GM12878 (cell line): ENCODE results near the gene LSM14A. TPM values are rescaled to one million over a fixed set of nuclear protein-coding genes. Genes with fewer than 3 reads are reported as not detected.
A peak's percentile ranks its signal among the peaks of the same experiment; 100 is the strongest.
"Not testable (repeated sequence)": the region's sequence is repeated elsewhere in the genome, so short reads cannot be mapped to it uniquely, and the experiment has no call there.

Experiments used
- ATAC-seq: fragments of 200-7000 bp; cut with Tn5 transposase; 3 replicates; pipeline ENCODE4 v1.9.1; 2020; ENCODE audit warnings: mild to moderate bottlenecking, moderate library complexity
- BruUV-seq: library from RNA; stranded (reverse); fragments of 400-500 nt; replicated peaks from 2 replicates; lab custom pipeline; 2021; lab: Mats Ljungman, UMichigan
- CTCF ChIA-PET: fragments of 300-600 bp; sonication (Branson Sonifier 250); formaldehyde crosslinking; extraction: SDS; loops from one replicate; lab custom pipeline; 2021; ENCODE audit warnings: inconsistent platforms; lab: Yijun Ruan, JAX
- POLR2A ChIA-PET: fragments of 350-600 bp; formaldehyde crosslinking; extraction: SDS; loops from one replicate; lab custom pipeline; 2021; ENCODE audit warnings: inconsistent platforms; lab: Charles Lee
- RAD21 ChIA-PET: fragments of 300-600 bp; sonication (Branson Sonifier 250); formaldehyde crosslinking; loops from one replicate; lab custom pipeline; 2023; ENCODE audit warnings: antibody characterized with exemption; ENCODE audit not compliant: unreplicated experiment; lab: Charles Lee
- SMC1A ChIA-PET: fragments of 300-600 bp; sonication (Branson Sonifier 250); formaldehyde crosslinking; loops from one replicate; lab custom pipeline; 2023; ENCODE audit not compliant: unreplicated experiment, uncharacterized antibody; lab: Charles Lee
- DNase-seq: peaks from one replicate; pipeline ENCODE4 v3.0.0-alpha.2; 2011; ENCODE audit warnings: low read depth, low spot score
- FAIRE-seq: peaks from 3 replicates; lab custom pipeline; 2011; peaks lifted over from hg19 to GRCh38; lab: Jason Lieb, UNC
- H2AFZ ChIP-seq: 2 replicates; pipeline ENCODE4 v1.6.0; 2011; ENCODE audit warnings: low read depth, low read length, control low read depth; ENCODE audit not compliant: control insufficient read depth
- H3K27ac ChIP-seq: 2 replicates; pipeline ENCODE4 v1.5.1; 2011; ENCODE audit warnings: control low read depth; ENCODE audit not compliant: control insufficient read depth, insufficient read depth
- H3K27me3 ChIP-seq, 2 experiments: replicated peaks in 1 of 2; 2 replicates each; pipeline versions ENCODE4 v1.6.0 to v1.6.1; 2011; ENCODE audit warnings: low read length in 1 of 2; ENCODE audit not compliant: control insufficient read depth in 2 of 2, insufficient read depth in 2 of 2
- H3K36me3 ChIP-seq, 2 experiments: 2 replicates each; pipeline ENCODE4 v1.5.1; 2011; ENCODE audit warnings: low read length in 1 of 2; ENCODE audit not compliant: control insufficient read depth in 2 of 2, insufficient read depth in 2 of 2
- H3K4me1 ChIP-seq: 2 replicates; pipeline ENCODE4 v1.6.1; 2011; ENCODE audit warnings: mild to moderate bottlenecking, low read length, moderate library complexity, mixed read lengths; ENCODE audit not compliant: control insufficient read depth, insufficient read depth
- H3K4me2 ChIP-seq: 2 replicates; pipeline ENCODE4 v1.6.0; 2011; ENCODE audit warnings: control low read depth; ENCODE audit not compliant: control insufficient read depth, insufficient read depth
- H3K4me3 ChIP-seq: fragments of 200-600 bp; sonication (generic); 2 replicates; pipeline ENCODE4 v1.5.1; 2016
- H3K79me2 ChIP-seq: 2 replicates; pipeline ENCODE4 v1.6.0; 2011; ENCODE audit warnings: low read length; ENCODE audit not compliant: control insufficient read depth, insufficient read depth
- H3K9ac ChIP-seq: 2 replicates; pipeline ENCODE4 v1.8.0; 2011; ENCODE audit warnings: low read length, control low read depth, mixed read lengths; ENCODE audit not compliant: control insufficient read depth, insufficient read depth
- H3K9me3 ChIP-seq: replicated peaks from 3 replicates; pipeline ENCODE4 v1.5.1; 2011; ENCODE audit warnings: mild to moderate bottlenecking, low read length; ENCODE audit not compliant: control insufficient read depth, insufficient read depth
- H4K20me1 ChIP-seq: 2 replicates; pipeline ENCODE4 v1.6.0; 2011; ENCODE audit not compliant: control insufficient read depth, insufficient read depth
- ATF3 ChIP-seq: IDR thresholded peaks from 2 replicates; pipeline ENCODE4 v1.6.1; 2011; ENCODE audit warnings: low read depth, mild to moderate bottlenecking, low read length, moderate library complexity, borderline replicate concordance; ENCODE audit errors: extremely low read depth
- BCL11A ChIP-seq: IDR thresholded peaks from 2 replicates; pipeline ENCODE4 v1.6.1; 2011; ENCODE audit warnings: low read depth, low read length
- BMI1 ChIP-seq: fragments of 450-650 bp; IDR thresholded peaks from 2 replicates; pipeline ENCODE4 v1.6.1; 2016; ENCODE audit warnings: mild to moderate bottlenecking, moderate library complexity, borderline replicate concordance
- NR2C2 ChIP-seq: IDR thresholded peaks from 2 replicates; pipeline ENCODE4 v1.6.1; 2011; ENCODE audit warnings: borderline replicate concordance, low read depth; ENCODE audit not compliant: control insufficient read depth, insufficient read length
- REST ChIP-seq: IDR thresholded peaks from 2 replicates; pipeline ENCODE4 v1.6.1; 2012; ENCODE audit warnings: mild to moderate bottlenecking, low read depth, low read length
- SPI1 ChIP-seq: IDR thresholded peaks from 2 replicates; pipeline ENCODE4 v1.6.1; 2011; ENCODE audit warnings: low read depth, mild to moderate bottlenecking, low read length, moderate library complexity, borderline replicate concordance; ENCODE audit not compliant: insufficient read depth
- ZBTB11 ChIP-seq: fragments of 450-650 bp; formaldehyde crosslinking; IDR thresholded peaks from 2 replicates; pipeline ENCODE4 v1.5.0; 2022; ENCODE audit warnings: mild to moderate bottlenecking, missing genetic modification characterization
- ZNF622 ChIP-seq: fragments of 450-650 bp; IDR thresholded peaks from 2 replicates; pipeline ENCODE4 v1.6.1; 2017; ENCODE audit warnings: mild to moderate bottlenecking, inconsistent platforms
- WGBS: methylation state at CpG from one replicate; pipeline ENCODE4 v1.1.6; 2016; ENCODE audit warnings: low lambda C conversion rate; ENCODE audit not compliant: insufficient replicate concordance, insufficient coverage; ENCODE audit errors: missing lambda C conversion rate; 5-methylcytosine and 5-hydroxymethylcytosine counted together
- in situ Hi-C: fragments of 300-500 bp; cut with MboI; formaldehyde crosslinking; loops from 9 replicates; pipeline ENCODE4 v1.14.3; 2018; ENCODE audit warnings: mixed read lengths
- intact Hi-C: fragments of 100-400 bp; cut with micrococcal nuclease; formaldehyde crosslinking; loops from one replicate; pipeline ENCODE4 v1.14.2; 2022; ENCODE audit not compliant: unreplicated experiment
- polyA plus RNA-seq, 11 experiments: library from polyadenylated mRNA; depleted of rRNA in 4 of 11; unstranded in 6 of 11; stranded (reverse) in 5 of 11; fragments of >200 nt; fragmentation: Nextera tagmentation in 4 of 11; fragmentation: Illumina TruSeq in 1 of 11; extraction: Ambion mirVana in 4 of 11; extraction: Trizol in 1 of 11; gene quantifications; 1 replicate in 1 of 11; 2 replicates in 10 of 11; pipeline versions ENCODE4 v1.2.1 to v1.2.3, GENCODE V29; 2011 to 2016; ENCODE audit warnings: inconsistent platforms in 2 of 11, missing spikeins in 2 of 11, low read depth in 1 of 11
- total RNA-seq, 4 experiments: library from RNA; depleted of rRNA in 3 of 4; stranded (reverse); fragments of >200 nt in 3 of 4; fragmentation: Illumina TruSeq in 1 of 4; extraction: Trizol in 1 of 4; gene quantifications; 2 replicates each; pipeline versions ENCODE4 v1.2.1 to v1.2.3, GENCODE V29; 2013 to 2021

LSM14A gene
- total and polyA plus RNA-seq, 10 of the 15 experiments (the other 5 are each of a cell fraction or from before 2014, with no cell fraction given): 21.9 to 193 (median 89.4) TPM

- H2AFZ ChIP-seq, H3K4me3 ChIP-seq, in situ Hi-C loops, H3K9ac ChIP-seq, FAIRE-seq, RAD21 ChIA-PET, DNase-seq, POLR2A ChIA-PET, H3K36me3 ChIP-seq, H3K9me3 ChIP-seq, H3K27ac ChIP-seq, ATAC-seq, H3K4me1 ChIP-seq, intact Hi-C loops, SMC1A ChIA-PET, BruUV-seq, H3K79me2 ChIP-seq, H3K27me3 ChIP-seq, H4K20me1 ChIP-seq, H3K4me2 ChIP-seq: not testable (repeated sequence)
- CTCF ChIA-PET: interaction anchor here (0.7 to 1.4 kb wide), 3 partner anchors 9 to 134 kb away, joined by 3 to 5 read pairs (median 3); no protein-coding TSS in a partner anchor
- WGBS: 19% methylated on average over 2 of the region's 2 CpGs
- peak; percentile 23; the same call in 1 of the 2 replicates for TF ChIP-seq SPI1
These were observed 10.4 kb upstream of the LSM14A start for GRCh38 chr19:34161902-34162301.

GRCh38 chr19:34165295-34165738, 7.0 kb upstream of the LSM14A start:
- RAD21 ChIA-PET: no interaction called here
- ATAC-seq (no peak), FAIRE-seq (no peak), DNase-seq (no peak)
- in situ Hi-C loops: no loop called here
- Histone ChIP-seq H3K9me3 (no peaks in the 10 kb centered on the region; the same call in 2 of the 3 replicates), H3K4me1 (peaks cover 4% of the 10 kb centered on the region), H4K20me1 (no peaks in the 10 kb centered on the region), H3K36me3 (no peaks in the 10 kb centered on the region), H3K27me3 (no peaks in the 10 kb centered on the region), H3K27ac (no peak overlapping the region), H2AFZ (no peak overlapping the region), H3K4me3 (no peak overlapping the region), H3K79me2 (no peaks in the 10 kb centered on the region), H3K4me2 (no peak overlapping the region), H3K9ac (no peak overlapping the region)
- intact Hi-C loops: no loop called here
- TF ChIP-seq NR2C2 (no peak), ZBTB11 (CRISPR knock-in tag) (no peak), BCL11A (no peak), ATF3 (no peak), BMI1 (no peak), ZNF622 (no peak), REST (no peak)
- no TSS peak for BruUV-seq
- WGBS: 38% methylated on average over 8 of the region's 8 CpGs
- POLR2A ChIA-PET: no interaction called here
- SMC1A ChIA-PET: no interaction called here
- CTCF ChIA-PET: no interaction called here
